A172 (cell line): ENCODE data around the gene EGLN2. TPM values are rescaled to one million over a fixed set of nuclear protein-coding genes. Genes with fewer than 3 reads are reported as not detected.
"Not testable (repeated sequence)": the region's sequence is repeated elsewhere in the genome, so short reads cannot be mapped to it uniquely, and the experiment has no call there.

Experiments used
- DNase-seq: peaks from one replicate; pipeline ENCODE4 v3.0.0-alpha.2; 2015; ENCODE audit warnings: low spot score
- total RNA-seq: library from RNA; depleted of rRNA; stranded (reverse); fragments of >200 nt; shearing (Covaris generic); gene quantifications from 2 replicates; pipeline ENCODE4 v1.2.3, GENCODE V29; 2014; rRNA removed

EGLN2 gene
- total RNA-seq: 80.0 and 123 TPM in 2 replicates

DNA sequence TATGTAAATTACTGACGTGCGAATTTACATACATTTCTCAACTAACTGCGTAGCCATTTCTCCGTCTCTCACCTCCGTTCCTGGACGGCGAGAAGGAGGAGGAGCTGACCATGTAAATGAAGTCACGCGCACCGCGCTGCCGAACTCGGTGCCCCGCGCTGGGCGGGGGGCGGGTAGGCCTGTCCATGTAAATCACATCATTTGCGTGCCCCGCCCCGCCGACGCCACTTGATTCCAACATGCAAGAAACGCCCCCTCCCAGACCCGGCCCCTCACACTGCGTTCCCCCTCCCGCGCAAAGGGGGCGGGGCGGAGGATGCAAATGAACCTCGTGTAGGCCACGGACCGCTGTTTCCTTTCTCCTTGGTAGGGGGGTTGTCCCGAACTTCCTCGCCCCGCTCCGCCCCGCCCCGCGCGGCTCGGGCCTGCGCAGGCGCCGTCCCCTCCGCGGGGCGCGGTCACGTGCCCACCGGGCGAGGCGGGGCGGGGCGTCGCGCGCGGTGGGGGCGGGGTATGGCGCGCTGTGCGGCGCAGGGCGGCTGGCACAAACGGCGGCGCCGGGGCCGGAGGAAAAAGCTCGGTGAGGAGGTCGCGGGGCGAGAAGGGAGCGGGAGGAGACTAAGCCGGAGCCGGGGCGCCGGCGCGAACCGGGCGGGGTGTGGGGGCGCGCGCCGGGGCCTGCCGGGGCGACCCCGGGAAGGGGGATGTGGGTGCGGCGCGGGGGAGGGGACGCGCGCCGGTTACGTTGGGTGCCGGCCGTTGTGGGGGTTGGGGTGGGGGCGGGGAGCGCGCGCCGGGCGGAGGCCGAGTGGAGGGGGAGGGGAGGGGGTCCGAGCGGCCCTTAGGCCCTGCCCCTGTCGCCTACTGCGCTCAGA lies at the start of gene EGLN2:
Gene EGLN2, plus strand, starts transcription at position 509 of the 875 bp plus-strand sequence. CDS start 1,382 bp downstream, outside the sequence.
- peak; percentile 98 for DNase-seq

DNA sequence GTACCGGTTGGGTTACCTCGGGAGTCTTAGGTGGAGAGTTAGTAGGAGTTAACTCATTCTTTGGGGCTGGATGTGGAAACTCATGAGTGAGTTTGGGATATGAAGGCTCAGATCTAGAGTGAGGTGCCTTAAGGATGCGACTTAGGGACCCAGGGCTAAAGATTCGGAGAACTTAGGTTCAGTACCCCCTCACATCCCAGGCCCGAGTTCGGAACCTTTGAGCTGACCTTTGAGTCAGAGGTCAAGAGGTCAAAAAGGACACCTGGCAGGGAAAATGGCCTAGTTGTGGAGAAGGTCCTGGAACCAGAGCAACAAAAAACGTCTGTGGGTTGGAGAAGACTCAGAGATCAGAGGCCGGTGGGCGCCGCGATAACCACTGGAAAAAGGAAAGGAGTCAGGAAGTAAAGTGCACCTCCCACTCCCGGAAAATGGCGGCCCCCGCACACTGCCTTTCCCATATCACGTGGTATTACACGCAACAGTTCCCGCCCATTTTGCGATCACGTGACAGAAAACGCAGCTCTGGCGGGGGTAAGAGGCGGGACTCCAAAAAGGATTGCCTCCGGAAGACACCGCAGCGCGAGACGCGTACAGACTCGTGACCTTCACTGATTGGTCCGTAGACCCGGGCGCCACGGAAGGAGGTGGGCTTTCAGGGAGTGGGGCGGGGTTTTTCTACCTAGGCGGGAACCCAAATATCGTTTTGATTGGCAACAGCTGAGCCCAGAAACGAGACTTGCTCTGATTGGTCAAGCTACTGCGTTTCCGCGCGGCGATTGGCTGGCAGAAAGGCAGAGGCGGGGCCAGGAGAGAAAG lies 48.7 kb upstream of the EGLN2 start, which contains the start of gene ACTMAP:
Gene ACTMAP, minus strand, starts transcription at position 420 of the 816 bp plus-strand sequence. CDS start 674 bp downstream, outside the sequence.
- peak; percentile 100 for DNase-seq

DNA sequence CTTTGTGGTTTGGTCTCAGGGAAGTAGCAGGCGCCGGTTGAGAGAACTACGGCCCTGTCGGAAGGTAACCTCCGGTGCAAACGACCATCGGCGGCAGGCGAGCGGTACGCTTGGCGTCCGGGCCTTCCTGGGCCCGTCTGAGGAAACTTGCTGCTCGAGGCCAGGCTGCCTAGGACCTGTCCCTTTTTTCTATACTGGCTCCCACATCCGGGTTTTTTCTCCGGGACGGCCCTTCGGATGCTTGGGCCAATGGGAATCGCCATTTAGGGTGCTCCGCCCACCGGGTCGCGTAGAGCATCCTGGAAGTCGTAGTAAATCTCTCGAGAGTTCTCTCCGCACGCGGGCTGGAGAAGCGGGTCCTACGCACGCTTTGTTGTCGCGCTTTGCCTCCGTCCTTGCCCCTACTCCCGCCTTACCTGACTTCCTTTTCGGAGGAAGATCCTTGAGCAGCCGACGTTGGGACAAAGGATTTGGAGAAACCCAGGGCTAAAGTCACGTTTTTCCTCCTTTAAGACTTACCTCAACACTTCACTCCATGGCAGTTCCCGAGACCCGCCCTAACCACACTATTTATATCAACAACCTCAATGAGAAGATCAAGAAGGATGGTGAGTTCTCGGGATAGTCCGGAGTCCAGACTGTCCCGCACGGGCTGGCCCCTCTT lies 48.0 kb upstream of the EGLN2 start, which contains the start of gene SNRPA:
Gene SNRPA, plus strand, starts transcription at position 330 of the 664 bp plus-strand sequence. Its CDS starts 206 bp downstream, at position 536.
- DNase-seq: peak; percentile 98

DNA sequence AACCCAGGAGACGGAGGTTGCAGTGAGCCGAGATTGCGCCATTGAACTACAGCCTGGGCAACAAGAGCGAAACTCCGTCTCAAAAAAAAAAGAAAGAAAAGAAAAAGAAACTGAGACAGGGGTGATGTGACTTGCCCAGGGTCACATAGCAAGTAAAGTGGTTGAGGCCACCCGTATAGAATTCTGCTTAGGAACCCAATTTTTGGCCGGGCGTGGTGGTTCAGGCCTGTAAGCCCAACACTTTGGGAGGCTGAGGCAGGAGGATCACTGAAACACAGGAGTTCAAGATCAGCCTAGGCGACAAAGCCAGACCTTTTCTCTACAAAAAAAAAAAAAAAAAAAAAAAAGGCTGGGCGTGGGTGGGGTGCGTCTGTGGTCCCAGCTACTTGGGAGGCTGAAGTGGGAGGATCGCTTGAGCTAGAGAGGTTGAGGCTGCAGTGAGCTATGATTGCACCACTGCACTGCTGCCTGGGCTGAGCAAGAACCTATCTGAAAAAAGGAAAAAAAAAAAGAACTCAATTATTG lies 46.7 kb upstream of the EGLN2 start:
- no peak for DNase-seq

DNA sequence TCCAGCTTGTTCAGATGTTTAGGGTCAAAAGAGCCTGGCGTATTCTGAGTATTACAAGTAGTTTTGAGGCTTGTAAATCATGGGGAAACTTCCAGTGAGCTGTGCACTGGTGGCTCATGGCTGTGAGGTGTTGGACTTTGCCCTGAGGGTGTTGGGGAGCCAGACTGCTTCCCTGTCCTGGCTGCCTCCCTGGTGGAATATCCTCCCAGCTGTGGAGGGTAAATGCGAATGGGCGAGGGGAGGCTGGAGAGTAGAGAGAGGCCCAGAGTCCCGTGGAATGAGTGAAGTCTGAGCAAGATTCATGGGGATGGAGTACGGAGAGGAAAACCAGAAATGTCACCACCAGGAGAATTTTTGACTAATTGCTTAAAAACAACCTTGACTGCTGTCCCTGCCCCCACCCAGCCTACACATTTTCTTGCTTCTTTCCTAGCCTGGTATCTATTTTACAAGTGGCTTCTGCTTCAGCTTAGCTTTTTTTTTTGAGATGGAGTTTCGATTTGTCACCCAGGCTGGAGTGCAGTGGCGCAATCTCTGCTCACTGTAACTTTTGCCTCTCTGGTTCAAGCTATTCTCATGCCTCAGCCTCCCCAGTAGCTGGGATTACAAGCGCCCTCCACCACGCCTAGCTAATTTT lies 44.3 kb upstream of the EGLN2 start:
- no peak for DNase-seq

DNA sequence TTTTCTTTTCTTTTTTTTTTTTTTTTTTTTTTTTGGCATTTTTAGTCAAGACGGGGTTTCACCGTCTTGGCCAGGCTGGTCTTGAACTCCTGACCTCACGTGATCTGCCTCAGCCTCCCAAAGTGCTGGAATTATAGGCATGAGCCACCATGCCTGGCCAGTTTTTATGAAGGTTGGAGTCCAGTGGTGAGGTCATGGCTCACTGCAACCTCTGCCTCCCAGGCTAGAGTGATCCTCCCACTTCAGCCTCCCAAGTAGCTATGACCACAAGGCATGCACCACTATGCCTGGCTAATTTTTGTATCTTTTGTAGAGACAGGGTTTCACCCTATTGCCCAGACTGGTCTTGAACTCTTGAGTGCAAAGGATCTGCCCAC lies 43.8 kb upstream of the EGLN2 start:
- DNase-seq: no peak

DNA sequence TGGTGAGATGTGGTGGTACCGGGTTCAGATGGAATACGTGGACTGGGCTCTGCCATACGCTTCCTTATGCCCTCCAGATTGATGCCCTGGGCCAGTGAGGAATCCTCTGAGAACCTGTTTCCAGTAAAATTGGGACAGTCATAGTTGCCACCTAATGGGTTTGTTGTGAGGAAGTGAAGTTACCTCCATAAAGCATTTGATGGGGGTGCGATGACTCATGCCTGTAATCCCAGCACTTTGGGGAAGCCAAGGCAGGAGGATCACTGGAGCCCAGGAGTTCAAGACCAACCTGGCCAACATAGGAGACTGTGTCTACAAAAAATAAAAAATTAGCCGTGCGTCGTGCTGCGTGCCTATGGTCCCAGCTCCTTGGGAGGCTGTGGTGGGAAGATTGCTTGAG lies 43.2 kb upstream of the EGLN2 start:
- no peak for DNase-seq

DNA sequence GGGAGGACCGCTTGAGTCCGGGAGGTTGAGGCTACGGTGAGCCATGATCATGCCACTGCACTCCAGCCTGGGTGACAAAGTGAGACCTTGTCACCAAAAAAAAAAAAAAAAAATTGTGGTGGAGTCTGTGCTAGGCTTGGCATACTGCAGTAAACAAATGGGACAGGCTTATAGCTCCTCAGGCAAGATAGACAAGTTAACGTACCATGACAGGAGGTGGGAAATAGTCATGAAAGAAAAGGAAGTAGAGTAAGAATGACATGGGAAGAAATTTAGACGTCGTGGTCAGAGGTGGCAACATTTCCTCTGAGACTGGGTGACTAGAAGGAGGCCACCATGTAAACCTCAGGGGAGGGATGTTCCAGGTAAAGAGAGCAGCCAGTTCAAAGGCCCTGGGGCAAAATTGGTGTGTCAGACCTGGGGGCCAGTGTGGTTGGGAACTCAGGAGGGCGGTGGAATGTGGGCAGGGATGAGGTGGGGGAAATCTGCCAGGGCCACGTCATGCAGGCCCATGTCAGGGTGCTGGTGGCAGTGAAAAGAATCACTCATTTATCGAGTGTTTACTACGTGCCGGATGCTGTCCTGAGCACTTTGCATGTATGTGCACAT lies 42.4 kb upstream of the EGLN2 start:
- no peak for DNase-seq

DNA sequence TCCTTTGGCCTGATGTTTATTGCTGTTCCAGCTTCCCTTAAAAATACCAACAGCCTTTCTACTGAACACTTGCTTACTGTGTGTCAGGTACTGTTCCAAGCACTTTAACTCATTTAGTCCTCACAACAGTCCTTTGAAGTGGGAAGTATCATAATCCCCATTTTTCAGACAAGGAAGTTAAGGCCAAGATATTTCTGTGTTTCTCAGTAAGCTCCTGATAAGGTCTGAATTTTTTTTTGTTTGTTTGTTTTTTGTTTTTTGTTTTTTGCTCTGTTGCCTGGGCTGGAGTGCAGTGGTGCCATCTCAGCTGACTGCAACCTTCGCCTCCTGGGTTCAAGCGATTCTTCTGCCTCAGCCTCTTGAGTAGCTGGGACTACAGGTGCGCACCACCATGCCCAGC lies 40.5 kb upstream of the EGLN2 start:
- no peak for DNase-seq

DNA sequence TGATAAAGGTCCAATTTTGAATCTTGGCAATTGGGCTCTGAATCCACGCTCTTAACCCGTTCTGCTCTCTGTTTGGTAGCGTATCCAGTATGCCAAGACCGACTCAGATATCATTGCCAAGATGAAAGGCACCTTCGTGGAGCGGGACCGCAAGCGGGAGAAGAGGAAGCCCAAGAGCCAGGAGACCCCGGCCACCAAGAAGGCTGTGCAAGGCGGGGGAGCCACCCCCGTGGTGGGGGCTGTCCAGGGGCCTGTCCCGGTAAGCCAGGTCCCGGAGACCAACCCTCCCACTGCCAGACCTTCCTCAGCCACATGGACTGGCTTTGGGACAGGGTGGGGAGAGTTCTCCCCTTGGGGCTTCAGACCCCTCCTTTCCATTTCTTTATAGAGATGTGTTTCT lies 39.6 kb upstream of the EGLN2 start:
- no peak for DNase-seq

DNA sequence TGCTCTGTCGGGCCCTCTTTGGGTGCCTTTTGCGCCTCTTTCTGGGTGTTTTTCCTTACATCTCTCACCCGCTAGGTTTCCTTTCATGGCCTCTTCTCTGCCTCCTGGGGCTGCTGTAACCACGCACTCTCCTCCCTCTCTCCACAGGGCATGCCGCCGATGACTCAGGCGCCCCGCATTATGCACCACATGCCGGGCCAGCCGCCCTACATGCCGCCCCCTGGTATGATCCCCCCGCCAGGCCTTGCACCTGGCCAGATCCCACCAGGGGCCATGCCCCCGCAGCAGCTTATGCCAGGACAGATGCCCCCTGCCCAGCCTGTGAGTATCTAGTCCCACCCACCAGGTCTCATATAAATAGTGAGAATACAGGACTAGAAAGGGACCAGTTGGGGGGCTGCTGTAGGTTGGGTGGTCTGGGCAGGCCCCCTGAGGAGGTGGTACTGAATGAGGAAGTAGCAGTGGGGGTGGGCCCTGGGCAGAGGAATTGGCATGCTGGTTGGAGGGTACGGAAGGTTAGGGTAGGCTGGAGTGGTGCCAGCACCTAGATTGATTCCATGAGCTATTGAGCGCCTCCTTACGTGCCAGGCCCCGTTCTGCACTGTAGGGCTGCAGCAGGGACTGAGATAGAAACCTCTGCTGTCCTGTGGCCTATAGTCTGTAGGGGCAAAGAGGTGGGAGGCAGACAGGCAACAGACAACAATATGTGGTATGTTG lies 36.1 kb upstream of the EGLN2 start:
- no peak for DNase-seq

DNA sequence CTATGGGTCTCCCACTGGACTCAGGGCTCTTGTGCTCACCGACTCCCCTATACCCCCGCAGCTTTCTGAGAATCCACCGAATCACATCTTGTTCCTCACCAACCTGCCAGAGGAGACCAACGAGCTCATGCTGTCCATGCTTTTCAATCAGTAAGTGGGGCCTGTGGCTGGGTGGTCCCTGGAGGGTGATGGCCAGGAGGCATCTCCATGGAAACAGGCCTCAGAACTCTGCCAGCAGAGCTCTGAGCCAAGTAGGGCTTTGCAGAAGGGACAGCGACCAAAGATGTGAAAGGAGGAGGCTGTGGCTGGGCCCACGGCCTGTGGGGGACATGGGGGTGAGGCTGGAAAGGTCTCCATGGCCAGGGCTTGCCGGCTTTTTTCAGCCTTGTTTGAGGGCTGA lies 35.5 kb upstream of the EGLN2 start:
- DNase-seq: no peak

DNA sequence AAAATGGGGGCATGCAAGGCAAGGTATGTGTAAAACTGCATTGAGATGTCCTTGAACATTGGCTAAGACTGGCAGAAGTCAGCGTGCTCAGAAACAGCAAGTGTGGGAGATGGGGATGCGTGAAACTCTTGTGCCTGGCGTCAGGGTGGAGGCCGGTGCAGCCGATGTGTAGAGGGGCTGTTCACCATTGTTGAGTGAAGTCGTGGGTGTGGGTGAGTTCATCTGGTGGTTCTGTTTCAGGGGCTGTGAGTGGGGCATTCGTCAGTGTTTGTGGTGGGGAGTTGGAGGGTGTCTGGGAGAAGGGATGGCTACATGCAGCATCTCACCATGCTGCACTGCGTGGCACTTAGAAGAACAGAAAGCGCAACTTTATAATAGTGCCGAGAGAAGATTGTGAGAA lies 35.0 kb upstream of the EGLN2 start:
- no peak for DNase-seq

DNA sequence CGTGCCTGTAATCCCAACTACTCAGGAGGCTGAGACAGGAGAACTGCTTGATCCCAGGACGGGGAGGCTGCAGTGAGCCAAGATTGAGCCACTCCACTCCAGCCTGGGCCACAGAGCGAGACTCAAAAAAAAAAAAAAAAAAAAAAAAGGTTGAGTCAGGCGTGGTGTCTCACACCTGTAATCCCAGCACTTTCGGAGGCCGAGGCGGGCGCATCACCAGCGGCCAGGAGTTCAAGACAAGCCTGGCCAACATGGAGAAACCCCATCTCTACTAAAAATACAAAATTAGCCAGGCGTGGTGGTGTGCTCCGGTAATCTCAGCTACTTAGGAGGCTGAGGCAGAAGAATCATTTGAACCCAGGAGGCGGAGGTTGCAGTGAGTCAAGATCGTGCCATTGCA lies 32.6 kb upstream of the EGLN2 start:
- not testable (repeated sequence) for DNase-seq

DNA sequence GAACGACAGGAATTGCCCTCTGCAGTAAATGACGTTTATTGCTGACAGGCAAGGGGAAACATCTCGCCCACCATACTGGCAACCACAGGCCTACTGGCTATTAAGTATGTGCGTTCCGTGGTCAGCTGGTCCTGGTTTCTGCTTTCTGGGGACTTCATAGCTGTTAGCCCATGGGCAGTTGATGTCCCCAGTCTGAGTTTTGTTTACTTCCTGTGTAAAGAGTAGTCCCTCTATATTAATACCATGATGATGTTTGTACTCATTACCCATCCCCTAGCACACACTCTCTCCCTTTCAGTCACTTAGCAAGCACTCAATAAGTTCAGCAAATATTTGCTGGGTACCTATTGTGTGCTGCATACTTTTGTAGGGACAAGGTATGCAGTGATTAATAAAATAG lies 30.1 kb upstream of the EGLN2 start:
- no peak for DNase-seq

DNA sequence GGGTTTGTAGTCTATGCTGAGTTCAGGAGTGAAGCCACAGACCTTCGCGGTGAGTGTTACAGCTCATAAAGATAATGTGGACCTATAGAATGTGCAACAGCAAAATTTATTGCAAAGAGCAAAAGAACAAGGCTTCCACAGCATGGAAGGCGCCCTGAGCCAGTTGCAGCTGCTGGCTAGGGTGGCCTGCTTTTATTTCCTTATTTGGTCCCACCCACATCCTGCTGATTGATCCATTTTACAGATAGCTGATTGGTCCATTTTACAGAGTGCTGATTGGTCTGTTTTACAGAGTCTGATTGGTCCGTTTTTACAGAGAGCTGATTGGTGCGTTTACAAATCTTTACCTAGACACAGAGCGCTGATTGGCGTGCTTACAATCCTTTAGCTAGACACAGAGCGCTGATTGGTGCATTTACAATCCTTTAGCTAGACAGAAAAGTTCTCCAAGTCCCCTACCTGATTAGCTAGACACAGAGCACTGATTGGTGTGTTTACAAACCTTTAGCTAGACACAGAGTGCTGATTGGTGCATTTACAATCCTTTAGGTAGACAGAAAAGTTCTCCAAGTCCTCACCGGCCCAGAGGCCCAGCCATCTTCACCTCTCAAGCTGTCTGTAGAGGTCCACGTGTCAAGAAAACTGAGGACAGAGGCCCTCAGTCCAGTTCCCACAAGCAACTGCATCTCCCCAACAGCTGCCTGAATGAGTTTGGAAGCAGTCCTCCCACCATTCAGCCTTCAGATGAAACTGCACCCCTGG lies 27.7 kb upstream of the EGLN2 start:
- DNase-seq: peak; percentile 51

DNA sequence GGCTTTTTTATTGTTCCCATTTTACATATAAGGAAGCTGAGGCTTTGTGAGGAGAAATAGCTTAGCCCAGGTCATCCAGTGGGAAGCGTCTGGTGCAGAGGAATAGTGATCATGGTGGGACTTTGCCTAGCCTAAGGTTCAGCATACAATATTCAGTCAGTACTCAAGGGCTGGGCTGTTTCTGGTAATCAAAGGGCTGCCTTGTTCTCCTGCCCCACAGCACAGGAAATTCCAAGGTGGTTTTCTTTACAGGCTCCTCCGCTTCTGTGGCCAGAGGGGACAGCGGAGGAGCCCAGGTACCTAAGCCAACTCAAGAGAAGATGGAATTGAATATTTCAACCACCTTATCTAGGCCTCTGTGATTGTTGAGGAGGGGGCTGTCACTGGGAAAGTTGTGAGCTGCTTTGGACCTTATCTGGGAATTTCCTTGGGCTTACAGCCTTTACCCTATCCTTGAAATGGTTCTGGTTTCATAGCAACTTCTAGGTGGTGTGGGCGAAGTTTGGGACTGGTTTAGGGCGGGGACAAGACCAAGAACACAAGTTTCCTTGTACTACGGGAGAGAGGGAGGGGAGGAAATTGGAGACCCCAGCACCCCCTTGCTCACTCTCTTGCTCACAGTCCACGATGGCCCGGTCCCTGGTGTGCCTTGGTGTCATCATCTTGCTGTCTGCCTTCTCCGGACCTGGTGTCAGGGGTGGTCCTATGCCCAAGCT lies 23.9 kb upstream of the EGLN2 start, which contains the start of gene MIA:
Gene MIA, plus strand, starts transcription at position 606 of the 716 bp plus-strand sequence. Its CDS starts 22 bp downstream, at position 628.
- no peak for DNase-seq

DNA sequence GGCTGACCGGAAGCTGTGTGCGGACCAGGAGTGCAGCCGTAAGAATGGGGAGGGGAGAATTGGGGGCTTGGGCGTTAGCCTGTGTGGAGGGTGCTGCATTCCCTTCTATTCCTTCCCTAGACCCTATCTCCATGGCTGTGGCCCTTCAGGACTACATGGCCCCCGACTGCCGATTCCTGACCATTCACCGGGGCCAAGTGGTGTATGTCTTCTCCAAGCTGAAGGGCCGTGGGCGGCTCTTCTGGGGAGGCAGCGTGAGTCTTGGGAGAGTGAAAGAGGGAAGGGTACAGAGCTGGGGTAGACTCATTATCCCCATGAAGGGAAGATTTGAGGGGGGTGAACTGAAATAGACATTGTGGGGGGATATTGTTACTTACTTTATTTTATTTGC lies 23.4 kb upstream of the EGLN2 start:
- DNase-seq: no peak

DNA sequence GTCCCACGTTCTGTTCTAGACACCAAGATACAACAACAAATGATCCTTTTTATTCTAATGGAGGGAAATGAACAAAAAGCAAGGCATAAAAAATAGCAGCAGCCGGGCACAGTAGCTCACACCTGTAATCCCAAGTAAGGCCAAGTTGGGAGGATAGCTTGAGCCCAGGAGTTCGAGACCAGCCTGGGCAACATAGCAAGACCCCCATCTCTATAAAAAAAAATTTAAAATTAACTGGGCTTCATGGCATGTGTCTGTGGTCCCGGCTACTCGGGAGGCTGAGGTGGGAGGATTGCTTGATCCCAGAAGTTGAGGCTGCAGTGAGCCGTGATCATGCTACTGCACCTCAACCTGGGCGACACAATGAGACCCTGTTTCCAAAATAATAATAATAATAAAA lies 22.6 kb upstream of the EGLN2 start:
- DNase-seq: no peak
